Stimulated activated CD4-positive, alpha-beta T cell treated with anti-CD3 and anti-CD28 coated beads, Interleukin-1b, Interleukin-23, amount 100 ng/mL, for 1 hour (primary cell): Measurements from ENCODE around the gene BPIFB1.

Experiments used
- DNase-seq, 2 donors: peaks; one replicate each; pipeline ENCODE4 v3.0.0-alpha.2; 2020; ENCODE audit warnings: low read depth in 2 of 2

Gene BPIFB1

GRCh38 chr20:33282991-33283555 is at the start of gene BPIFB1:
BPIFB1 (plus strand) TSS chr20:33283214; CDS start chr20:33286074, 2,860 bp downstream.
- no peak for DNase-seq

- no peak for DNase-seq
These were observed 49.0 kb upstream of the BPIFB1 start for GRCh38 chr20:33234050-33234449.

- DNase-seq, result no peak
These were observed 47.3 kb upstream of the BPIFB1 start, which contains the start of gene BPIFA1 for GRCh38 chr20:33235696-33236095. BPIFA1 (plus strand) TSS chr20:33235996; CDS start chr20:33237712, 1,716 bp downstream.

- DNase-seq, result no peak
These were observed 46.7 kb upstream of the BPIFB1 start for GRCh38 chr20:33236351-33236750.

- DNase-seq, result no peak
These were observed 45.0 kb upstream of the BPIFB1 start for GRCh38 chr20:33237989-33238388.

- DNase-seq, result no peak
These were observed 43.6 kb upstream of the BPIFB1 start for GRCh38 chr20:33239418-33239817.

GRCh38 chr20:33239979-33240736 is 42.9 kb upstream of the BPIFB1 start:
- DNase-seq, result no peak

GRCh38 chr20:33240923-33241322 is 42.1 kb upstream of the BPIFB1 start:
- no peak for DNase-seq

GRCh38 chr20:33242319-33243100 is 40.5 kb upstream of the BPIFB1 start:
- DNase-seq, result no peak

GRCh38 chr20:33246077-33246476 is 36.9 kb upstream of the BPIFB1 start:
- DNase-seq, result no peak

GRCh38 chr20:33249456-33249855 is 33.6 kb upstream of the BPIFB1 start:
- DNase-seq, result no peak

- no peak for DNase-seq
These were observed 32.3 kb upstream of the BPIFB1 start for GRCh38 chr20:33250666-33251065.

GRCh38 chr20:33251496-33251895 is 31.5 kb upstream of the BPIFB1 start:
- DNase-seq, result no peak

GRCh38 chr20:33252460-33252859 is 30.6 kb upstream of the BPIFB1 start:
- DNase-seq, result no peak

GRCh38 chr20:33255005-33255404 is 28.0 kb upstream of the BPIFB1 start:
- DNase-seq, result no peak

- DNase-seq, result no peak
These were observed 25.8 kb upstream of the BPIFB1 start for GRCh38 chr20:33257237-33257636.

- DNase-seq, result no peak
These were observed 23.6 kb upstream of the BPIFB1 start for GRCh38 chr20:33259371-33259770.

- DNase-seq, result no peak
These were observed 21.5 kb upstream of the BPIFB1 start for GRCh38 chr20:33261465-33261864.

GRCh38 chr20:33262658-33263065 is 20.4 kb upstream of the BPIFB1 start:
- DNase-seq, result no peak

- DNase-seq, result no peak
These were observed 19.2 kb upstream of the BPIFB1 start for GRCh38 chr20:33263784-33264183.

GRCh38 chr20:33267701-33268100 is 15.3 kb upstream of the BPIFB1 start:
- no peak for DNase-seq

GRCh38 chr20:33272155-33272873 is 10.7 kb upstream of the BPIFB1 start:
- DNase-seq, result no peak
